Cerebellar nuclear complex (tissue), 1 donor: ENCODE measurements around the gene PRKN.

ENCODE experiments used
- DNase-seq, 2 experiments: peaks; one replicate each; lab custom pipeline; 2025; lab: John Stamatoyannopoulos, UW

PRKN gene

GRCh38 chr6:161415302-161415855 is 1312.2 kb downstream of the PRKN start:
- no peak for DNase-seq

- DNase-seq: no peak
Observed at GRCh38 chr6:161414707-161415106, 1312.9 kb downstream of the PRKN start.

- DNase-seq: peak in 1 of 2 experiments; percentile 6
Observed at GRCh38 chr6:161414180-161414579, 1313.4 kb downstream of the PRKN start.

- DNase-seq: peak in 1 of 2 experiments; percentile 60
Observed at GRCh38 chr6:161413355-161413771, 1314.2 kb downstream of the PRKN start.

GRCh38 chr6:161412795-161413194 is 1314.8 kb downstream of the PRKN start:
- no peak for DNase-seq

- no peak for DNase-seq
Observed at GRCh38 chr6:161411265-161411944, 1316.2 kb downstream of the PRKN start.

GRCh38 chr6:161410736-161411135 is 1316.8 kb downstream of the PRKN start:
- DNase-seq: no peak

- no peak for DNase-seq
Observed at GRCh38 chr6:161410076-161410475, 1317.5 kb downstream of the PRKN start.

GRCh38 chr6:161409353-161409752 is 1318.2 kb downstream of the PRKN start:
- no peak for DNase-seq

- DNase-seq: no peak
Observed at GRCh38 chr6:161408041-161408440, 1319.5 kb downstream of the PRKN start.

GRCh38 chr6:161407581-161407980 is 1320.0 kb downstream of the PRKN start:
- DNase-seq: no peak

GRCh38 chr6:161407115-161407514 is 1320.5 kb downstream of the PRKN start:
- DNase-seq: no peak

GRCh38 chr6:161406646-161407045 is 1320.9 kb downstream of the PRKN start:
- DNase-seq: no peak

- no peak for DNase-seq
Observed at GRCh38 chr6:161405418-161405817, 1322.1 kb downstream of the PRKN start.

- no peak for DNase-seq
Observed at GRCh38 chr6:161403717-161404116, 1323.8 kb downstream of the PRKN start.

GRCh38 chr6:161401587-161402309 is 1325.8 kb downstream of the PRKN start:
- no peak for DNase-seq

- DNase-seq: no peak
Observed at GRCh38 chr6:161400671-161401070, 1326.9 kb downstream of the PRKN start.

- no peak for DNase-seq
Observed at GRCh38 chr6:161396539-161396938, 1331.0 kb downstream of the PRKN start.

GRCh38 chr6:161395716-161396231 is 1331.8 kb downstream of the PRKN start:
- DNase-seq: no peak

GRCh38 chr6:161394437-161394836 is 1333.1 kb downstream of the PRKN start:
- DNase-seq: no peak

GRCh38 chr6:161393839-161394364 is 1333.7 kb downstream of the PRKN start:
- peak in 1 of 2 experiments; percentile 26 for DNase-seq

GRCh38 chr6:161393292-161393691 is 1334.3 kb downstream of the PRKN start:
- DNase-seq: no peak

- DNase-seq: no peak
Observed at GRCh38 chr6:161389756-161390155, 1337.8 kb downstream of the PRKN start.
